Dermis blood vessel endothelial cell (primary cell): Measurements from ENCODE around the gene SERINC2. TPM values are rescaled to one million over a fixed set of nuclear protein-coding genes. Genes with fewer than 3 reads are reported as not detected.
A peak's percentile ranks its signal among the peaks of the same experiment; 100 is the strongest.
"Not testable (repeated sequence)": the region's sequence is repeated elsewhere in the genome, so short reads cannot be mapped to it uniquely, and the experiment has no call there.

Experiments used
- DNase-seq: peaks from one replicate; pipeline ENCODE4 v3.0.0; 2010
- total RNA-seq: library from RNA; depleted of rRNA; stranded (reverse); fragments of >200 nt; gene quantifications from 2 replicates; pipeline ENCODE4 v1.2.3, GENCODE V29; 2014

Gene SERINC2
- total RNA-seq, 1 donor from 2014 or later, result 4.8 TPM

- DNase-seq, result peak; percentile 28
Observed at GRCh38 chr1:31416101-31416736, 3.2 kb downstream of the SERINC2 start.

- DNase-seq, result no peak
Observed at GRCh38 chr1:31417148-31417547, 4.1 kb downstream of the SERINC2 start.

GRCh38 chr1:31418626-31419323 is 5.8 kb downstream of the SERINC2 start:
- no peak for DNase-seq

- DNase-seq, result no peak
Observed at GRCh38 chr1:31420716-31421115, 7.7 kb downstream of the SERINC2 start.

GRCh38 chr1:31421371-31422040 is 8.5 kb downstream of the SERINC2 start:
- DNase-seq, result peak; percentile 42

GRCh38 chr1:31422505-31423319 is 9.7 kb downstream of the SERINC2 start:
- peak; percentile 81 for DNase-seq

- no peak for DNase-seq
Observed at GRCh38 chr1:31423418-31423947, 10.5 kb downstream of the SERINC2 start.

- no peak for DNase-seq
Observed at GRCh38 chr1:31424568-31424967, 11.6 kb downstream of the SERINC2 start.

- DNase-seq, result no peak
Observed at GRCh38 chr1:31425301-31426081, 12.5 kb downstream of the SERINC2 start.

- DNase-seq, result no peak
Observed at GRCh38 chr1:31426249-31426922, 13.4 kb downstream of the SERINC2 start.

GRCh38 chr1:31427322-31427721 is 14.3 kb downstream of the SERINC2 start:
- DNase-seq, result no peak

- DNase-seq, result no peak
Observed at GRCh38 chr1:31428436-31429221, 15.6 kb downstream of the SERINC2 start.

GRCh38 chr1:31429583-31429982 is 16.6 kb downstream of the SERINC2 start:
- no peak for DNase-seq

- not testable (repeated sequence) for DNase-seq
Observed at GRCh38 chr1:31431351-31432257, 18.6 kb downstream of the SERINC2 start.

- DNase-seq, result no peak
Observed at GRCh38 chr1:31432592-31433395, 19.8 kb downstream of the SERINC2 start.

GRCh38 chr1:31433396-31433930 is 20.4 kb downstream of the SERINC2 start:
- DNase-seq, result no peak

- no peak for DNase-seq
Observed at GRCh38 chr1:31434101-31434871, 21.3 kb downstream of the SERINC2 start.
